PFSK-1 (cell line): ENCODE data around the gene STK35.

Experiments used
- FOXP2 ChIP-seq: optimal IDR thresholded peaks from 2 replicates; pipeline ENCODE3; 2011; ENCODE audit warnings: borderline replicate concordance, control low read depth, inconsistent platforms; ENCODE audit not compliant: insufficient read depth; ENCODE audit errors: extremely low read length, extremely low read depth
- POLR2AphosphoS5 ChIP-seq: IDR thresholded peaks from 2 replicates; pipeline ENCODE4 v1.6.1; 2012; ENCODE audit warnings: low read depth, mild to moderate bottlenecking, control low read depth, low read length, moderate library complexity
- SIN3A ChIP-seq: IDR thresholded peaks from 2 replicates; pipeline ENCODE4 v1.6.1; 2012; ENCODE audit warnings: mild to moderate bottlenecking, low read length, moderate library complexity, borderline replicate concordance; ENCODE audit not compliant: insufficient read depth
- TAF1 ChIP-seq: IDR thresholded peaks from 2 replicates; pipeline ENCODE4 v1.6.1; 2012; ENCODE audit warnings: low read length, control low read depth, borderline replicate concordance; ENCODE audit not compliant: insufficient read depth
- TF ChIP-seq, protein P1 (sequence below), 2 experiments: IDR thresholded peaks; 2 replicates each; pipeline versions ENCODE4 v1.6.1 to v1.8.0; 2011 to 2012; ENCODE audit warnings: low read depth in 2 of 2, low read length in 2 of 2, control low read depth in 1 of 2, inconsistent platforms in 1 of 2, mild to moderate bottlenecking in 1 of 2, moderate library complexity in 1 of 2; ENCODE audit not compliant: insufficient read depth in 1 of 2

The STK35 gene

DNA sequence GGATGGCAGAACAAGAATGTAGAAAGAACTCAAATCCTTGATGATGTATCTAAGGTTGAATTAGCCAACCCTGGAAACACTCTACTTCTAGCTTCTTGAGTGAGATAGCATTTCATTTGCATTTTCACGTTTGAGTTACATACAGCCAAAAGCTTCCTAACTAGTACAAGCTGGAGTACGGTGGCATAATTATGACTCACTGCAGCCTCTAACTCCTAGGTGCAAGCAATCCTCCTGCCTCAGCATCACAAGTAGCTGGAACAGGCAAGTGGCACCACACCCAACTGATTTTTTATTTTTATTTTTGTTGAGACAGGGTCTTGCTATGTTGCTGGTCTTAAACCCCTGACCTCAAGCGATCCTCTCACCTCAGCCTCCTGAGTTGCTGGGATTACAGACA, 36.5 kb upstream of the STK35 start:
- TF ChIP-seq FOXP2 (no peak), TAF1 (no peak), SIN3A (no peak)
- TF ChIP-seq, protein P1, sequence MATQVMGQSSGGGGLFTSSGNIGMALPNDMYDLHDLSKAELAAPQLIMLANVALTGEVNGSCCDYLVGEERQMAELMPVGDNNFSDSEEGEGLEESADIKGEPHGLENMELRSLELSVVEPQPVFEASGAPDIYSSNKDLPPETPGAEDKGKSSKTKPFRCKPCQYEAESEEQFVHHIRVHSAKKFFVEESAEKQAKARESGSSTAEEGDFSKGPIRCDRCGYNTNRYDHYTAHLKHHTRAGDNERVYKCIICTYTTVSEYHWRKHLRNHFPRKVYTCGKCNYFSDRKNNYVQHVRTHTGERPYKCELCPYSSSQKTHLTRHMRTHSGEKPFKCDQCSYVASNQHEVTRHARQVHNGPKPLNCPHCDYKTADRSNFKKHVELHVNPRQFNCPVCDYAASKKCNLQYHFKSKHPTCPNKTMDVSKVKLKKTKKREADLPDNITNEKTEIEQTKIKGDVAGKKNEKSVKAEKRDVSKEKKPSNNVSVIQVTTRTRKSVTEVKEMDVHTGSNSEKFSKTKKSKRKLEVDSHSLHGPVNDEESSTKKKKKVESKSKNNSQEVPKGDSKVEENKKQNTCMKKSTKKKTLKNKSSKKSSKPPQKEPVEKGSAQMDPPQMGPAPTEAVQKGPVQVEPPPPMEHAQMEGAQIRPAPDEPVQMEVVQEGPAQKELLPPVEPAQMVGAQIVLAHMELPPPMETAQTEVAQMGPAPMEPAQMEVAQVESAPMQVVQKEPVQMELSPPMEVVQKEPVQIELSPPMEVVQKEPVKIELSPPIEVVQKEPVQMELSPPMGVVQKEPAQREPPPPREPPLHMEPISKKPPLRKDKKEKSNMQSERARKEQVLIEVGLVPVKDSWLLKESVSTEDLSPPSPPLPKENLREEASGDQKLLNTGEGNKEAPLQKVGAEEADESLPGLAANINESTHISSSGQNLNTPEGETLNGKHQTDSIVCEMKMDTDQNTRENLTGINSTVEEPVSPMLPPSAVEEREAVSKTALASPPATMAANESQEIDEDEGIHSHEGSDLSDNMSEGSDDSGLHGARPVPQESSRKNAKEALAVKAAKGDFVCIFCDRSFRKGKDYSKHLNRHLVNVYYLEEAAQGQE (IDR thresholded peaks at IDR 0.05; ENCODE audit: insufficient read depth in 1 of 2, low read depth in 2 of 2, low read length in 2 of 2): no peak

- no peak for TF ChIP-seq SIN3A
- no peak for TF ChIP-seq POLR2AphosphoS5
- no peak for TF ChIP-seq TAF1
- no peak for TF ChIP-seq FOXP2
- TF ChIP-seq, protein P1 (IDR thresholded peaks at IDR 0.05; ENCODE audit: insufficient read depth in 1 of 2, low read depth in 2 of 2, low read length in 2 of 2): no peak
Observed at GRCh38 chr20:2066461-2067122, 35.0 kb upstream of the STK35 start.

- TF ChIP-seq SIN3A: no peak
- TF ChIP-seq, protein P1 (IDR thresholded peaks at IDR 0.05; ENCODE audit: insufficient read depth in 1 of 2, low read depth in 2 of 2, low read length in 2 of 2): no peak
- TF ChIP-seq FOXP2: no peak
- TF ChIP-seq TAF1: no peak
- TF ChIP-seq POLR2AphosphoS5: no peak
Observed at GRCh38 chr20:2080532-2081224, 20.9 kb upstream of the STK35 start.

GRCh38 chr20:2084703-2085102, 16.9 kb upstream of the STK35 start:
- TF ChIP-seq FOXP2: no peak
- TF ChIP-seq, protein P1 (IDR thresholded peaks at IDR 0.05; ENCODE audit: insufficient read depth in 1 of 2, low read depth in 2 of 2, low read length in 2 of 2): no peak
- no peak for TF ChIP-seq SIN3A
- no peak for TF ChIP-seq TAF1
- TF ChIP-seq POLR2AphosphoS5: no peak
